ENCODE measurements around the gene C6orf89. TPM values are rescaled to one million over a fixed set of nuclear protein-coding genes. Genes with fewer than 3 reads are reported as not detected.

The C6orf89 gene
- total and polyA plus RNA-seq, 2 of the 8 experiments (the other 6 are each of a cell fraction or from before 2014, with no cell fraction given), result 4.6 to 12.3 TPM

DNA sequence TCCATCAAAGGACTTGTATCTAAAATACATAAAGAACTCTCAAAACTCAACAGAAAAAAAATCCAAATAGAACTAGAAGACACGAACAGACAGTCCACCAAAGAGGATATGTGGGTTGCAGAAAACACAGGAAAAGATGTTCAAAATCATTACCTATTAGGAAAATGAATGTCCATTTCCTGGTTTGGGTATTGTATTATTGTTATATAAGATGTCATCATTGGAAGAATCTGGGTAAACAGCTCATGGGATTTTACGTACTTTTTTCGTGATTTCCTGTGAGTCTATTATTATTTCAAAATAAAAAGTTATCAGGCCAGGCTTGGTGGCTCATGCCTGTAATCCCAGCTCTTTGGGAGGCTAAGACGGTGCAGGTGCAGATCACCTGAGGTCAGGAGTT is 59.5 kb downstream of the C6orf89 start:
- Histone ChIP-seq H3K79me2 (ENCODE audit: control insufficient read depth in 1 of 2, insufficient read depth in 2 of 2, low read length in 2 of 2) (no peaks in the 10 kb centered on the region), H3K27me3 (replicated peaks in 1 of 4; ENCODE audit: control insufficient read depth in 3 of 4, extremely low read depth in 1 of 4, insufficient read depth in 3 of 4, low read length in 3 of 4) (no peaks in the 10 kb centered on the region), H3K14ac (ENCODE audit: insufficient read length) (no peak overlapping the region), H2AK5ac (ENCODE audit: low read depth, low read length) (no peak overlapping the region), H2BK12ac (ENCODE audit: low read depth, low read length) (no peak overlapping the region), H3K23me2 (ENCODE audit: low read depth, low read length) (no peaks in the 10 kb centered on the region), H3K9me3 (ENCODE audit: insufficient read depth in 2 of 2, low read depth in 1 of 2, low read length in 1 of 2) (no peaks in the 10 kb centered on the region), H3K56ac (replicated peaks; ENCODE audit: insufficient read length, low read depth, low read length) (no peak overlapping the region), H2BK15ac (ENCODE audit: low read length) (no peak overlapping the region), H4K91ac (replicated peaks; ENCODE audit: insufficient read length, low read length) (no peak overlapping the region), H3K27ac (ENCODE audit: low read depth, low read length) (no peak overlapping the region), H2BK5ac (ENCODE audit: low read depth, low read length) (no peak overlapping the region), H4K8ac (ENCODE audit: extremely low read depth, insufficient read depth, low read length) (no peak overlapping the region), H3K9ac (replicated peaks in 1 of 4; ENCODE audit: extremely low read depth in 1 of 4, low read depth in 3 of 4, low read length in 3 of 4) (no peak overlapping the region), H3K18ac (ENCODE audit: extremely low read depth, low read length) (no peak overlapping the region), H3K79me1 (ENCODE audit: low read depth, low read length) (no peaks in the 10 kb centered on the region), H4K20me1 (replicated peaks in 1 of 2; ENCODE audit: control insufficient read depth in 1 of 2, insufficient read depth in 2 of 2, low read length in 2 of 2) (no peaks in the 10 kb centered on the region), H3K4me3 (ENCODE audit: extremely low read depth in 1 of 4, insufficient read depth in 2 of 4, low read depth in 3 of 4, low read length in 4 of 4) (no peak overlapping the region), H3K4me2 (ENCODE audit: insufficient read depth in 1 of 2, low read depth in 2 of 2, low read length in 2 of 2) (no peak overlapping the region), H3K4ac (replicated peaks; ENCODE audit: insufficient read length, low read depth, low read length) (no peak overlapping the region), H2AFZ (ENCODE audit: low read length) (no peak overlapping the region), H2BK20ac (ENCODE audit: low read length) (no peak overlapping the region), H4K5ac (ENCODE audit: insufficient read length, low read depth, low read length) (no peak overlapping the region), H3K23ac (ENCODE audit: insufficient read length) (no peak overlapping the region), H3K36me3 (ENCODE audit: control insufficient read depth in 2 of 4, insufficient read depth in 4 of 4, low read length in 3 of 4) (no peaks in the 10 kb centered on the region), H2BK120ac (replicated peaks; ENCODE audit: low read depth, low read length) (no peak overlapping the region), H3K4me1 (replicated peaks in 1 of 4; ENCODE audit: control insufficient read depth in 3 of 4, insufficient read depth in 4 of 4, low read length in 3 of 4) (peaks cover 3 to 23% (median 5%) of the 10 kb centered on the region in 4 experiments)
- no peak for FAIRE-seq
- DNase-seq (ENCODE audit: low read depth in 1 of 2, low spot score in 2 of 2), result no peak
- ChIA-PET POLR2A (ENCODE audit: partially characterized antibody) (no interaction called here), CTCF (ENCODE audit: partially characterized antibody) (no interaction called here)
- no peak for TF ChIP-seq JUN (IDR thresholded peaks at IDR 0.05; ENCODE audit: low read depth, low read length)
- TF ChIP-seq BRCA1 (IDR thresholded peaks at IDR 0.05; ENCODE audit: low read depth, low read length), result no peak
- TF ChIP-seq TAF1 (IDR thresholded peaks at IDR 0.05; ENCODE audit: low read depth, low read length), result no peak
- no peak for TF ChIP-seq KDM5A (IDR thresholded peaks at IDR 0.05; ENCODE audit: low read length)
- no peak for TF ChIP-seq POLR2AphosphoS5 (IDR thresholded peaks at IDR 0.05; ENCODE audit: low read depth, low read length)
- no peak for TF ChIP-seq TEAD4 (IDR thresholded peaks at IDR 0.05; ENCODE audit: low read depth, low read length)
- 91% methylated on average over 4 of the region's 4 CpGs; no CpG with 5 or more reads in 1 of the 2 experiments for WGBS, 2 experiments (ENCODE audit: extremely low coverage in 1 of 2, insufficient coverage in 1 of 2, insufficient read length in 1 of 2, insufficient replicate concordance in 2 of 2, low coverage in 1 of 2, low lambda C conversion rate in 2 of 2, missing lambda C conversion rate in 1 of 2)
